Renal pelvis (tissue), 4 donors: Measurements from ENCODE around the gene SEC16A. TPM values are rescaled to one million over a fixed set of nuclear protein-coding genes. Genes with fewer than 3 reads are reported as not detected.

Experiments used
- DNase-seq: peaks from one replicate; pipeline ENCODE4 v3.0.0-alpha.2; 2013
- polyA plus RNA-seq, 3 donors: library from polyadenylated mRNA; unstranded; fragments of 120-200 nt; gene quantifications; one replicate each; pipeline ENCODE4 v1.2.1, GENCODE V29; 2013; ENCODE audit not compliant: insufficient read length in 3 of 3

SEC16A gene
- polyA plus RNA-seq, 3 donors, result 64.6 to 70.4 (median 68.1) TPM

DNA sequence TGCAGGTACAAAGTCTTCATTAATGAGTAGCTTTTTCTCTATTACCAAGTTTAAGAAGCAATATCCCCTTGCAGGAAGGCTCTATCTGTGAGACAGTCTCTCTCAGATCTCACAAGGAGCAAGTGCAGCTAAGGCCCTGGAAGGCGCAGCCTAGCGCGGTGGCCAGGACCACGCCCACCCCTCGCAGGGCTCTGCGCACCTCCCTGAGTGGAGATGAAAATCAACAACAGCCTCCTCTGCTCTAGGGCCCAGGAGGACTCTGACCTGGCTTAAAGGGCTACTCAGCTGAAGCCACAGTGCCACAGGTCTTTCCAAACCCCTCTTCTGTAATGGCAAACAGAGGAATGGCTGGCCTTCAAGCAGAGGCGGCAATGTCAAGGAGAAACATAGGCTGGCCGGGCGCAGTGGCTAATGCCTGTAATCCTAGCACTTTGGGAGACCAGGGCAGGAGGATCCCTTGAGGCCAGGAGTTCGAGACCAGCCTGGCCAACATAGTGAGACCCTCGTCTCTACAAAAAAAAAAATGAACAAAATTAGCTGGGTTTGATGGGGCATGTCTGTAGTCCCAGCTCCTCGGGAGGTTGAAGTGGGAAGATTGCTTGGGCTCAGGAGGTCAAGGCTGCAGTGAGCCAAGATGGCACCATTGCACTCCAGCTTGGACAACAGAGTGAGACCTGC lies 11.9 kb downstream of the SEC16A start:
- no peak for DNase-seq

DNA sequence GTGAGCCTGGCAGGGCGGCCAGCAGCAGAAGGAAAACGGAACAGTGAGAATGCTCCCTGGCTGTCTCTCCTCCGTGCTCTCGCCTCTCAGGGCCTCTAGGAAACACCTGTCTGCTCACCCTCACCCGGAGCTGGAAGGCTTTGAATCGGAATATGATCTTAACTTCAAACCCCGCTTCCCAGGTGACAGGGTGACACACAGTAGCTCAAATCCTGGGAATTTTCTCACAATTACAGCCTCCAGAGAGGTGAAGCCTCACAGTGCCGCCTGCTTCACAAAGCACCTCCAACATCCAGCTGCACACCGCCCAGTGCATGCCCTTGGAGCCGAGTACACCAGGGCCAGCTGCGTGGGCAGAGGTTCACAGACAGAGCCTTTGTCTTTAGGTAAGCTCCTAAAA lies 12.5 kb downstream of the SEC16A start:
- DNase-seq, result no peak

DNA sequence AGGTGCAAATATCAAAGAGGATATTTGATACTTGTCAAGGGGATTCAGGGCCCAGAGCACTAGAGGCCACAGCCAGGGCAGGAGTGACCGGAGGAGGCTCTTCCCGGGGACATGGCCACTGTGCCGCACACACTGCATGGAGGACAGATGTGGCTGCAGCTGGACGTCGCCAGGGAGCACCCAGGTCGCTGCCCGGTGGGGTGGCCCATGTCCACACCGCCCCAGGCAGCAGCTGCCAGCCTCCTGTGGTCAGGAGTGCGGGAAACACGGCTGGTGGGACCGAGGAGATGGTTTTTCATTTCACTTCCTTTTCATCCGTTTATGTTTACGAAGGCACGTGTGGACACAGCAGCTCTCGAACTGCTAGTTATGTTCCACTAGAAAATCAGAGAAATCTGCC lies 15.1 kb downstream of the SEC16A start:
- no peak for DNase-seq

DNA sequence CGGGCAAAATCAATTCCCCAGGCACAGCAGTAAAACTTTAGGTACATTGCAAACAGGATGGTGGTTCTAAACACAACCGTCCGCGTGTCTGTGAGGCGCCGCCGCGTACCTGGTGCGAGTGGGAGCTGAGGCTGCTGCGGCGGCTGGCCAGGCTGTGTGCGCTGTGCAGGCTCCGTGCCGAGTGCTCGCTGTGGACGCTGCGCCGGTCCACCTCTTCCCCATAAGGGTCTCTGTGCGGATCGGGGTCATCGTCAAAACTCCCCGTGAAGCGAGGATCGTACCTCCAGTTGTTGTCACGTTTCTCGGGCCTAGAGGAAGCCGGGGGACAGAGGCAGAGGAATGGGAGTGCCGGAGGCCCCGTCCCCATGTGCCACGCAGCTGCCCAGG lies 16.7 kb downstream of the SEC16A start:
- no peak for DNase-seq

DNA sequence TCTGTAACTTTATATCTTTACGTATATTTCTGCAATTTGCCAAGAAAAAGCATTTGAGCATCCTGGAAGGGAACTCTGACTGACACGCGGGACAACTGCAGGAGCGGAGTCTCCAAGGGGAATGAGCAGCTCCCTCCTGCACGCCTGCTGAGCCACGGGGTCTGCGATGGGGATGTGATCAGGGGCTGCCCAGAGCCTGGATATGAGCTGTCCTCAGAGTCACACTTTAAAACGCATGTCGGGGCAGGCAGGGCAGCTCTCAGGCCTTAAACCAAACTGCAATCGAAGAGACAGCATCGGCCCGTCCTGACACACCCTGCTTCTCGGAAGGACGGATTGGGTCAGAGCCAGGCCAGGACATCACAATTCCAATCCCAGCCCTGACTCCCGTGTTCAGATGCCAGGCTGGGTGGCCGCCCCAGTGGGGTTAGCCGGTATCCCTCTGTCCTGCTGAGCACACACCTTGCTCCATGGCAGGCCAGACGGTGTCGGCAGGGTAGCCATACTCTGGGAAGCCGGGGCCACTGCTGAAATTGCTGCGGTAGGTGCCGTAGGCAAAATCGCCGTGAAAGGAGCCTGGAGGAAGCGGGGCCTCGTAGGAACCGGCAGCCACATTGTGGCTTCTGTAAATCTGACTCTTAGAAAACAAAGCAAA lies 17.2 kb downstream of the SEC16A start:
- no peak for DNase-seq

DNA sequence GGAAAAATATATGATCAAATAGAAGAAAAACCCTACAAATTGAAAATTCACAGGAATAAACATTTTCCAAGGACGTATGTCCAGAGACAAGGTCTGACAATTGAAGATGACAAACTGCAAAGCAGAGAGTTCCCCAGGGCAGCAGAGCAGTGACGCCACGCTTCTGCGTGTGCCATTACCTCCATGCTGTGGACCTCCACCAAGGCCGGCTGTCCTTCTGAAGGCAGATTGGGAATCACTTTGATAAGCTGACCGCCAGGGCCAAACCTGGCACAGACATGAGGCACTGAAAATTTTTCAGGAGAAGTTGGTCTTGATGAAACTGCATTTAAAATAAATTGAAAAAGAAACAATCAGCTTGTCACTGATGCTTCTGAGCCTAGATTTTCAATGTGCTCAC lies 18.6 kb downstream of the SEC16A start:
- DNase-seq, result no peak

DNA sequence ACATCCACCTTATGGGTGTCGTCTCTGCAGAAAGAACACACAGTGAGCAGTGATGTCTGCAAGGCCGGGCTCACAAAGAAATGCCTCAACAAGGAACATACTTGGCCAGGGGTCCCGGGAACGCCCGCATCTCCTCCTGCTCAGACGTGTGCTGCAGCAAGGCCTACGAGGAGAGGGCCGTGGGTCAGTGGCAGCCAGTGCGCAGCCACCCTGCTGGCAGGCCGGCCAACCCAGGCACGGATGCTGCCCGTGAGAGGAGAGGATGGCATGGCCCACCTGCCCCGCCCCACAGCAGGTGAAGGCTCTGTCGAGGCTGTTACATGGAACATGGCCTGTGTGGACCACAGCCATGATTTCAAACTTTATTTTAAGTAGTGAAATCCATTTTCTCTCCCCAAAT lies 19.3 kb downstream of the SEC16A start:
- no peak for DNase-seq

DNA sequence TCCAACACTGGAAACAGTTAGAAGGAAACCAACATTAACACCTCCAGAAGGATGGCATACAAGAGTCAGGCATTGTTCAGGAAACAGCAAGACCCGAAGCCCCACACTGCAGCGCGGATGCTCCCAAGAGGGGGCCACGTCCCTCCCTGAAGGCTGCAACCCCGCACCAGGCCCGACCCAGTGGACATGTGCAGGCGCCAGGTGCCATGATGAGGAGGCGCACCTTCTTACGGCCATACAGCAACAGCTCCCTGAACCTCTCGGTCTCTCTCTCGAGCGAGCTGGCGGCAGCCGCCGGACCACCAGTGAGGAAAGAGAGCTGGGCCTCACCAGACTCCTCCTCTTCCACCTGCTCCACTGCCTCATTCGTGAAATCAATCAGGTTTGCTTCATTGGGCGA lies 20.2 kb downstream of the SEC16A start:
- DNase-seq, result no peak

DNA sequence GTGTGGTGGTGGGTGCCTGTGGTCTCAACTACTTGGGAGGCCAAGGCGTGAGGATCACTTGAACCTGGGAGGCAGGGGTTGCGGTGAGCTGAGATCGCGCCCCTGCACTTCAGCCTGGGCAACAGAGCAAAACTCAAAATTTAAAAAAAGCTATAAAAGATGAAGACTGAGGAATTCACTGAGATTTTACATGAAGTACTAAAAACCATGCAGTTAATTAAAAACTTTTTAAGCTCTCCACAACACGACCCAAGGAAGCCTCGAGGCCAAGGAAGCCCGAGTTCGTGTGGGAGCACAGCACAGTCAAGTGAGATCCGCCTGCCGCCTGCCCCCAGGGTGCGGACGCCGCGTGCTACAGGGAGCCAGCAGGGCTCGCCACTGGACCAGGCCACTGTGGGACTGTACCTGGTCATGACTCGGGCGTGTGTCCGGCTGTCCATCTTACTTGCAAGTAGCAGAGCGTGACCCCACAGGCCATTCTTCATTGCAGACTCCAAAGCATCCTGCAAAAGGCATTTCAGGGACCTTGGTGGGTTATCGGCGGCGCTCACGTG lies 22.0 kb downstream of the SEC16A start:
- DNase-seq, result no peak

DNA sequence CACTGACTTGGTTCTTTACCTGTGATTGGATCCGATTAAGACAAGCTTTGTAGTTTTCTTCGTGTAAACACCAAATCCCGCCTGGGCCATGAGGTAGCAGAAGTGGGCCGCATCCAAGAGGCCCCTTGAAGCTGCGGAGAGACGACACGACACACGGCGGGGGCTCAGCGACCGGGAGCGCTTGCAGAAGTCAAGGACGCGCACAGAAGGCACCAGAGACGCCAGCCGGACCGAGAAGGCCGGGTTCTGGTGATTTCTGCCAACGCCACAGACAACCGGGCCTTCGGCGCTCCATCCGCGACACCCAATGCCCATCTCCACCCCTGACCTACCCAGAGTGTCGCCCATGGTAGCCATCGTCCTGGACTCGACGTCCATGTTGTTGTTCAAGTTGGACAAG lies 23.4 kb downstream of the SEC16A start:
- DNase-seq, result no peak

DNA sequence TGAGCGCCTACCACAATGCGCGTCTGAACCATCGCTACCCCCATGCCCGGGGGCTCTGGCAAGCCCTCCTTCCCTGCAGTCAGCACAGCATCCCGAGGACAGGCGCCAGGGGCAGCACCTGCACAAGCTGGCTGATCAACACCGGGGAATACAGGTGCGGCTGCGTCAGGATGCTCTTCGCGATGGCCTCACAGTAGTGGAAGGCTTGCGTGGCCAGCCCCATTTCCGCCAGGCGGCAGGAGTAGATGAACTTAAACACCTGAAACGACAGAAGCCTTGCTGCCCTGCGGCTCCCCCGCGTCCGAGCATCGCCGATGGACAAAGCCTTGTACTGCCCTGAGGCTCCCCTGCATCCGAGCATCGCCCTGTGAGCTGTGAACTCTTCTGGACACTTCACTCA lies 25.5 kb downstream of the SEC16A start:
- no peak for DNase-seq

DNA sequence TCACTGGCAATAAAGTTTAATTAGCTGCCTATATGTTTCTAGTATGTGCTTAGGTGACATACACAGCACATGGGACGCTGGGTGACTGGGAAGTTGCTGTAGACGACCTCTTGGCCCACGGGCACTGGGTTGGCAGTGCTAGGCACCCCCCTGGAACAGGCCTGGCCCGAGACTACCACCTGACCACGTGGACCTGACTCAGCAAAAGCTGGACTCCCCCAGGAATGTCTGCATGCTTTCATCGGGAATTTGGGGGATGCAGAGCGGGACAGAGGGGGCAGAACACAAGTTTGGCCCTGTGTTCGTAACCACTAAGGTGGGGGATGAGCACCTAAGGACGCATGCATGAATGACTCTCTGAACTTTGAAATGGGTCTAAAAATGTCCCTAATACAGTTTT lies 26.6 kb downstream of the SEC16A start:
- no peak for DNase-seq

DNA sequence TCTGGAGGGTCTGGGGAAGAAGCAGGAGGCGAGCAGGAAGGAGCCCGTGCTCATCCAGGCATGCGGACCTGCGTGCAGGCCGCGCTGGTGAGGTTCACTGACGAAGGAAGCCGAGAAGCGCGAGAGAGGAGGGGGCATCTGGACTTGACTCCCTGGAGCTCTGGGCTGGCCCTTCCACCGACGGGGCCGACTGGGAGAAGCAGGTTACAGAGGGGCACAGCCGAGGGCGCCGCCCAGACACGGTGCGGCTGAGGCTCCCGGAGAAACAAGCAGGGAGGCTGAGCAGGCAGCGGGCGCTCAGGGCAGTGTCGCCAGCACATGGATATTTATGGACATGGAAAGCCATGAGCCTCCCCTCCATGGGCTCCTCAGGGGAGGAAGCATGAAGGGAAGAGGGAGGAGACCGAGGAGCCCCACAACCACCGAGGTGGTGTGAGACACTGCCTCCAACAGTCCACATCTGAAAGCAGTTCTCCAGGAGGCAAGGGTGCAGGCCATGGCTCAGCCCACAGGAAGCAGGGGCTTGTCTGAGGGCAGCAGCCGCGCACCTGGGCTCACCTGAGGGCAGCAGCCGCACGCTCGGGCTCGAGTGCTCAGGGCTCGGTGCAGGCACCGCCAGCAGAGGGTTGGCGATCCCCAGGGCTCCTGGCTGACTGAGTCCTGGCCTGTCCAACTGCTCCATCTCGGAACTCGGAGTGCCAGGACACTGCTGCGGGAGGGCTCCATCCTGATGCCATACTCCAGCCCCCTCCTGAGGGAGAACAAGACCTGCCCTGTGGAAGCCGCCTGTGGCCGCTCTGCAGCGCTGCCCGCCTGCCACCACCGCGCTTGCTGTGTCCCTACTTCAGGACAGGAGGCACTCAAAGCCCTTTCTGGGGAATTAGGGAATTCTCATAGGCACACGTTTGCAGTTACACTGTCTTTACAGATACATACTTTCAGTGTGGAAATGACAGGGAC lies 27.5 kb downstream of the SEC16A start:
- no peak for DNase-seq

DNA sequence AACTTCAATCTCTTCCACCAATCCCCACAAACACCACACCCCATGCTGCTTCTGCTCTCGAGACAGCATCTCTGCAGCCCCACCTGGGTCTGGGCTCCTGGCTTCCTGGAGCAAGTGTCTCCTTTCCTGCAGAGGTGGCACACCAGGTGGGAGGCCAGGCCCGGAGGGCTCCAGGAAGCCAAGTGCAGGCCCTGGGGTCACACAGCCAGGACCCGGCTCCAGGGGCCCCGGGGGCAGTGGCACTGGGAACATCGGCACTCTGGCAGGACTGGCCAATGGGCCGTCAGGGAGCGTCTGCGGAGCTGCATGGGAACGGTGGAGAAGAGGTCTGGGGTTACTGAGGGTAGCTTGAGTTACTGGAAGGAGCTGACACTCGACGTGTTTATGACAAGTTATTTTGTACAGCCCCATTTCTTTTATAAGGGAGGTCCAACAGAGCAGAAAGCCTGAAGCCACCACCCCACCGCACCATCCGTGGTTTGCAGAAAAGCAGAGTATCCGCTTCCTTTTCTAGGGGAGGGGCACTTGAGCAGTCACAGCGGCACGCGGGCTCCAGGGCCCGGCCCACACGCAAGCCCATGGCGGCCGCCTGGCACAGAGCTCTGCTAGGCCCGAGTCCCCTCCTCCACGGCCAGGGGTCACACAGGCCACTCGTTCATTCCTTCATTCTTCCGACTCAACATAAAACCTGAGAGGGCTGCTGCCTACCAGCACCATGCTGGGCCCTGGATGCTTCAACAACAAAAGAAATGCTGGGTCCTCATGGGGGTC lies 28.6 kb downstream of the SEC16A start:
- DNase-seq, result no peak

DNA sequence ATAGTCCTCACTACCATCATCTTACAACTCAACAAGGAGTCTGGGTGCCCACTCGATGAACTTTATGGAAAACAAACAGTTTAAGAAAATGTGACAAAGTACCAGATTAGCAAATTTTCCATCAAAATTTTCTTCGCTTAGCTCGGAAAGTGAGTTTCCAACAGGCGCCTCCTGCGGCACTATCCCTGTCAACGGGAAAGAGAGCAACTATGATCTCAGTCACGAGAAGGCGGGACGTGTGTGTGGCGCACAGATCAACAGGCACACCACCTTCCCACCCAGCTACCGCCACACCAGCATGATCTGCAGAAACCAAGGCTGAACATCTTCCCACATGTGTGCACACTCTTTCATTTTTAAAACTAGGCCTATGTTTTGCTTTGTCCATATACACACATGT lies 29.5 kb downstream of the SEC16A start:
- no peak for DNase-seq

DNA sequence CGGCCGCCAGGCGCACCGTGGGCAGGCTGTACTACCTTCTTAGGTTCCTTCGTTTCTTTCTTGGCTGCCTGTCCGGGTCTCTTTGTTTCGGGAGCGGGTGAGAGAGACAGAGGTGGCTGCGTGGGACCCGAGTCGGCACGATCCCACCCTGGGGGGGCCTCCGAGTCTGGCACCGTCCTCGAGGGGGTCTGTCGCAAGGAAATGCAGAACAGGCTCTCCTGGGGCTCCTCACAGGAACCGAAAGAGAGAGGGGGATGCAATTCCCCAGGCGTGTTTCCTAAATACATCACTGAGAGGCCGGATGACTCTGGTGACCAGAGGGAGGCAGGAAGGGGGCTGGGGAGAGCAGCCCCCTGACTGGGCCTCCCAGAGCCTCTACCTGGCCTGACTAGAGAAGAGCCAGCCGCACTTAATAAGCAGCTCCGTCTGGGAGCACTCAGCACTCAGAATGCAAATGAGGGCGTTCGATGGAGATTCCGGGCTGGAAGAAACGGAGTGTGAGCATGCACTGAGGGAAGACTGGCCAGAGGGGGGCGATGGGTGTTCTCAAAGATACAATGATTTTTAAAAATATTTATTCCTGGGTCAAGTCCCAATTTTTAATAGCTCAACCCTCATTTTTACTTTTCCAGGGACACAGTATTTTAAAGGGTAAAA lies 31.5 kb downstream of the SEC16A start:
- no peak for DNase-seq

DNA sequence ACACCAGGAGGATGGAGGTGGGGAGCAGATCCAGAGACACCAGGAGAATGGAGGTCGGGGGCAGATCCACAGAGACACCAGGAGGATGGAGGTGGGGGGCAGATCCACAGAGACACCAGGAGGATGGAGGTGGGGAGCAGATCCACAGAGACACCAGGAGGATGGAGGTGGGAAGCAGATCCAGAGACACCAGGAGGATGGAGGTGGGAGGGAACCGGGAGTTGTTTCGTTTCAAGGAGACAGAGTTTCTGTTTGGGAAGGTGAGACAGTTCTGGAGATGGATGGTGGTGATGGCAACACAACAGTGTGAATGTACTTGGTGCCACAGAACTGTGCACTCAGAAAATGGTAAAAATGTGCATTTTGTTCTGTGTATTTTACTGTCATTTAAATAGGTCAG lies 34.2 kb downstream of the SEC16A start:
- no peak for DNase-seq

DNA sequence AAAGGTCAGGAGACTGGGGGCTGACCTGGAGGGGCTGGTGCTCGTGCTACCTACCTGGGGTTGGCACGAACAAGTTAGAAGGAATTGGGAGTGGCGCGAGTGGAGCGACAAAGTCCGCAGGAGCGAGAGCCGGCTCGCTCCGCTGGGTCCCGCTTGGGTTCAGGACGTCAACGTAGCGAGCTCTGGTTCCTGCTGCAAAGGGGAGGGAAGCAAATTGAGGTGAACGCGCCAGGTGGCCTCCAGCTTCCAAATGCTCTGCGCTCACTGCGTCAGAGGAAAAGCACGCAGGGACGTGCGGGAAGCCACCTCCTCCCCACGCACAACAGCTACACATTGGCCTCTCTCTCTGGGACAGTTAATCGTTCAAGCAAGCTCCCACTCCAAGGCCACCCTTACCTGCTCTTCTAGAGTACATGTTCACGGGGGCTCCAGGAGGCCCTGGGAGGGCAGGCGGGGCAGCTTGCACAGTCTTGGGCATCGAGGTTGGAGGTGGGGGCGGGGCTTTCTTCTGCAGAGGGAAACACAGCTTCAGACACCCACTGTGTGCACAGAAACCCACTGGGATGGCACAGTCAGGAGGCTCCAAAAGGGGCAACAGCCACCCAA lies 35.6 kb downstream of the SEC16A start:
- no peak for DNase-seq

DNA sequence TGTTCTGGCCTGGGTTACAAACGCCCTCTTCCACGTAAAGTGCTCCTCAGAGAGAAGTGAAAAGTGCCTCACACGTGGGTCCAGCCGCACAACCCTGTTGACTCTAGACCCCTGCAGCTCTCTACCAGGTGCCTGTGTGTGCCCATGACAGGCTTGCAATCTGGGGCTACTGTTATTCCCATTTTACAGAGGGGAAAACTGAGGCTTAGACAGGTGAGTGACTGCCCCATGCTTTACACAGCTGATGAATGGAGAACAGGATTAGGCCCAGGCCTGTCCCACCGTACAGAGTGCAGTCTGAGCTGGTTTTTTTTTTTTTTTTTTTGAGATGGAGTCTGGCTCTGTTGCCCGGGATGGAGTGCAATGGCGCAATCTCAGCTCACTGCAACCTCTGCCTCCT lies 37.0 kb downstream of the SEC16A start:
- no peak for DNase-seq

DNA sequence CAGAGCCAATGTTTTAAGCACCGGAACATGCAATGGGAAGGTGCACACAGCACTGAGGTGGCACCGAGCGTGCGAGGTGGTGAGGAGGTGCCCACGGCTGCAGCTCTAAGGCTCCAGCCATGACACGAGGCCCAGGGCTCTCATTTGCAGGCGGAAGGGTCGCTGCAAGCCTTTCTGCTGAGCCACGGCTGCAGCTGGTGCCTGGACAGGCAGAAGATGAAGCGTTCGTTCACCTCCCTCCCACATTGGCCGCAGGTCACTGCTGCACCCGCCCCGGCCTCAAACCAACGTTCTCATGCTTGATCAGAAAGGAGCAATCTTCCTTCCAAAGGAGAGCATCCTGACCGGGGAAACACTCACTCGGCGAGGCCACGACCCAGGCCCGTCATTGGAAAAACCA lies 38.7 kb downstream of the SEC16A start:
- DNase-seq, result no peak

DNA sequence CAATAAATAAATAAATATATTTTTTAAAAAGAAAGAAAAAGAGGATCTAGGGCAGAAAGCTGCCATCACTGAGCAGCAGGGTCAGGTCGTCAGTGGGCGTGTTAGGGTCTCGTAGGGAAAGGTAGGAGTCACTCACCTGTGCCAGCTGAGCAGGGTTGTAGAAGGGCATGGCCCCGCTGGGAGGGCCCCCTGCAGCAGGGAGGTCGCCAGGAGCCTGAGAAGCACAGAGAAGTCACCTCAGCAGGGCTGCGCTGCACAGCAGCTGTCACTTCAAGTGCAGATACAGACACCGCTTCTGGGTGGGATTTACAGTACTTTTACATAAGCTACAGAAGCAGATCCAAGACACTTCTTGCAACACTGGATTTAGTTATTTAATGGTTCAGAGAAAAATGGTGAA lies 39.2 kb downstream of the SEC16A start:
- DNase-seq, result no peak
